CD4-positive, alpha-beta memory T cell (primary cell): Measurements from ENCODE around the gene SQSTM1. TPM values are rescaled to one million over a fixed set of nuclear protein-coding genes. Genes with fewer than 3 reads are reported as not detected.

Experiments
- CTCF ChIA-PET: fragments of 350-600 bp; sonication (Branson Sonifier 250); formaldehyde crosslinking; loops from one replicate; lab custom pipeline; 2021; ENCODE audit warnings: inconsistent platforms; ENCODE audit not compliant: partially characterized antibody; lab: Charles Lee
- POLR2A ChIA-PET: fragments of 350-600 bp; sonication (Branson Sonifier 250); formaldehyde crosslinking; loops from one replicate; lab custom pipeline; 2021; ENCODE audit not compliant: partially characterized antibody; lab: Charles Lee
- DNase-seq, 5 donors: peaks; one replicate each; pipeline versions ENCODE4 v3.0.0 to v3.0.0-alpha.2; 2020 to 2022; ENCODE audit warnings: mixed read lengths in 1 of 5
- H3K27ac ChIP-seq: one replicate; pipeline ENCODE4 v1.7.0; 2013; ENCODE audit warnings: low read depth, low read length
- H3K27me3 ChIP-seq: 2 replicates; pipeline ENCODE4 v1.7.0; 2013; ENCODE audit warnings: mild to moderate bottlenecking, low read length, moderate library complexity; ENCODE audit not compliant: insufficient read depth
- H3K36me3 ChIP-seq: 2 replicates; pipeline ENCODE4 v1.7.0; 2013; ENCODE audit warnings: mild to moderate bottlenecking, low read length, moderate library complexity; ENCODE audit not compliant: insufficient read depth
- H3K4me1 ChIP-seq: 2 replicates; pipeline ENCODE4 v1.7.0; 2013; ENCODE audit warnings: mild to moderate bottlenecking, low read length, moderate library complexity; ENCODE audit not compliant: insufficient read depth
- H3K4me3 ChIP-seq, 2 donors: one replicate each; pipeline ENCODE4 v1.7.0; 2013; ENCODE audit warnings: low read length in 2 of 2, mild to moderate bottlenecking in 1 of 2
- H3K9me3 ChIP-seq, 2 donors: one replicate each; pipeline ENCODE4 v1.7.0; 2013; ENCODE audit warnings: low read length in 2 of 2, control low read depth in 1 of 2; ENCODE audit not compliant: control insufficient read depth in 1 of 2
- H3K27ac Mint-ChIP-seq, 7 donors: one replicate each; pipeline ENCODE4 v1.8.0; 2020 to 2021; ENCODE audit warnings: mixed read lengths in 7 of 7, mild to moderate bottlenecking in 6 of 7, inconsistent platforms in 3 of 7, moderate library complexity in 3 of 7
- H3K27me3 Mint-ChIP-seq, 2 donors: one replicate each; pipeline ENCODE4 v1.8.0; 2020 to 2021; ENCODE audit warnings: mixed read lengths in 2 of 2
- H3K36me3 Mint-ChIP-seq, 2 donors: one replicate each; pipeline ENCODE4 v1.8.0; 2020 to 2021; ENCODE audit warnings: mixed read lengths in 2 of 2, inconsistent platforms in 1 of 2, mild to moderate bottlenecking in 1 of 2
- H3K4me1 Mint-ChIP-seq, 4 donors: one replicate each; pipeline ENCODE4 v1.8.0; 2020 to 2021; ENCODE audit warnings: mixed read lengths in 4 of 4, mild to moderate bottlenecking in 1 of 4
- H3K4me3 Mint-ChIP-seq, 8 donors: one replicate each; pipeline ENCODE4 v1.8.0; 2020 to 2021; ENCODE audit warnings: mixed read lengths in 8 of 8, mild to moderate bottlenecking in 7 of 8, moderate library complexity in 6 of 8, inconsistent platforms in 3 of 8
- H3K9me3 Mint-ChIP-seq, 8 donors: one replicate each; pipeline ENCODE4 v1.8.0; 2020 to 2021; ENCODE audit warnings: mixed read lengths in 8 of 8, mild to moderate bottlenecking in 5 of 8, inconsistent platforms in 3 of 8, moderate library complexity in 1 of 8
- intact Hi-C: fragments of 100-400 bp; cut with micrococcal nuclease; formaldehyde crosslinking; loops from one replicate; pipeline ENCODE4 v1.15.1; 2023
- polyA plus RNA-seq, 2 donors: library from polyadenylated mRNA; unstranded; fragments of 300-500 nt; fragmentation: Illumina TruSeq; gene quantifications; one replicate each; pipeline ENCODE4 v1.2.3, GENCODE V29; 2021
- total RNA-seq, 2 experiments: library from RNA; stranded (reverse); gene quantifications; one replicate each; pipeline ENCODE4 v1.2.3, GENCODE V29; 2021

The SQSTM1 gene
- total and polyA plus RNA-seq, 4 experiments from 2014 or later = 188 to 303 (median 256) TPM

DNA sequence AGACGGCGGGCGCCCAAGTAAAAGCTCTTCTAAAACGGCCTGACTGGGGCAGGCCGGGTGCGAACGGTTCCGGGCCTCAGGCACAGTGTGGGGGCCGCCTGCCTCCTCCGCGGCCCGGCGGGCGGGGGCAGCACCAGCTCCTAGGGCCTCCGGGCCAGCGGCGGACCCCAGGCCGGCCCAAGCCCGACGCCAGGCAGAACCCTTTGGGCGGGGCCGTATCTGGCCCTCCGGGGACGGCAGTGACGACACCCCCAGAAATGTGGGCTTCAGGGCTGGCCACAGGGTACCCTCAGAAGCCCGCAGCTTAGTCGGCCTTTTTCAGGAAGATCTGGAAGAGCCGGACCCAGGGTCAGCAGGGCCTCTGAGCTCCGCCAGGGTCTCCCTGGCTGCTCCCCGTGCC, 23.0 kb upstream of the SQSTM1 start:
- peak overlapping the region in 1 of 7 donors; percentile 75 for H3K27ac Mint-ChIP-seq
- Histone ChIP-seq H3K27me3 (no peaks in the 10 kb centered on the region), H3K9me3 (no peaks in the 10 kb centered on the region), H3K27ac (no peak overlapping the region), H3K4me3 (no peak overlapping the region), H3K4me1 (peaks cover 39% of the 10 kb centered on the region), H3K36me3 (peaks cover 17% of the 10 kb centered on the region)
- no peaks in the 10 kb centered on the region for H3K27me3 Mint-ChIP-seq
- peaks cover 17 to 54% (median 31%) of the 10 kb centered on the region in 4 donors for H3K4me1 Mint-ChIP-seq
- H3K4me3 Mint-ChIP-seq = no peak overlapping the region
- H3K36me3 Mint-ChIP-seq = peaks cover 3 to 24% of the 10 kb centered on the region in 2 donors
- H3K9me3 Mint-ChIP-seq = no peaks in the 10 kb centered on the region
- ChIA-PET CTCF (interaction anchor here (1.0 to 5.9 kb wide), 7 partner anchors 8 to 175 kb away, joined by 3 to 53 read pairs (median 3); partner anchors contain the start of genes HNRNPH1 and MAML1), POLR2A (interaction anchor here (1.4 to 6.5 kb wide), 3 partner anchors 9 to 66 kb away, joined by 5 to 68 read pairs (median 50); partner anchors contain the start of genes MGAT4B and SQSTM1)
- no peak for DNase-seq
- intact Hi-C loops = loop anchor here (2.0 kb wide), 2 partner anchors 65 to 119 kb away; partner anchors contain the start of gene MAML1

DNA sequence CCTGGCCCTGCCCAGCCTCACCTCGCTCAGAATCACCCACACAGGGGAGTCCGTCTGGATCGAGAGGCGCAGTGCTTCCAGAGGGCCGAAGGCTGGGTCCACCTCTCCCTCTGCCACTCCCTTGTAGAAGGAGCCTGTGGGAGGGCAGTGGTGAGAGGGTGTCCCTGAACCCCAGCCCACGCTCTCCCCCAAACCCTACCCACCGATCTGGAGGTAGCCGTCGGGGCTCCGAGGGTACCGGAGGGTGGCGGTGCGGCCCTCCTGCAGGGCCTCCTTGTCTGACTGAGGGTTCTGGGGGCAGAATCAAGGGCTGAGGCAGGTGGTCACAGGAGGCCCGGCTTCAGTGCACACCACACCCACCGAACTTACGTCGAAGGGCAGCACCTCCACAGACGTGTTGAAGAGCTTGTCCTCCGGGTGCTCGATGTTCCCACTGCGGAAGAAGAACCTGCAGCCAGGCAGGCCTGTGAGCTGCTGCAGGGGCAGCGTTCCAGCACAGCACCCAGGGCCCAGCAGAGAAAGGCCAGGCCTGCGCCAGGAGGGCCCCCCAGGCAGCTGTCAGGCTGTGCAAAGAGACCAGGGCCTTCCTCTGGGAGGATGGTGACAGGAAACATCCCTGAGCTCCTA, 22.4 kb upstream of the SQSTM1 start:
- DNase-seq = no peak
- intact Hi-C loops = no loop called here
- Mint-ChIP-seq H3K27ac (no peak overlapping the region), H3K9me3 (no peaks in the 10 kb centered on the region), H3K4me3 (no peak overlapping the region), H3K4me1 (peaks cover 15 to 53% (median 30%) of the 10 kb centered on the region in 4 donors), H3K36me3 (peaks cover 3 to 24% of the 10 kb centered on the region in 2 donors), H3K27me3 (no peaks in the 10 kb centered on the region)
- H3K36me3 ChIP-seq = peaks cover 17% of the 10 kb centered on the region
- H3K4me1 ChIP-seq = peaks cover 41% of the 10 kb centered on the region
- H3K9me3 ChIP-seq = no peaks in the 10 kb centered on the region
- POLR2A ChIA-PET = interaction anchor here (1.4 kb wide), 1 partner anchor 66 kb away, joined by 5 read pairs; no protein-coding TSS in a partner anchor
- no peaks in the 10 kb centered on the region for H3K27me3 ChIP-seq
- H3K4me3 ChIP-seq = no peak overlapping the region
- H3K27ac ChIP-seq = no peak overlapping the region
- CTCF ChIA-PET = interaction anchor here (1.6 to 5.9 kb wide), 2 partner anchors 35 to 66 kb away, joined by 4 to 53 read pairs; partner anchors contain the start of gene MAML1

DNA sequence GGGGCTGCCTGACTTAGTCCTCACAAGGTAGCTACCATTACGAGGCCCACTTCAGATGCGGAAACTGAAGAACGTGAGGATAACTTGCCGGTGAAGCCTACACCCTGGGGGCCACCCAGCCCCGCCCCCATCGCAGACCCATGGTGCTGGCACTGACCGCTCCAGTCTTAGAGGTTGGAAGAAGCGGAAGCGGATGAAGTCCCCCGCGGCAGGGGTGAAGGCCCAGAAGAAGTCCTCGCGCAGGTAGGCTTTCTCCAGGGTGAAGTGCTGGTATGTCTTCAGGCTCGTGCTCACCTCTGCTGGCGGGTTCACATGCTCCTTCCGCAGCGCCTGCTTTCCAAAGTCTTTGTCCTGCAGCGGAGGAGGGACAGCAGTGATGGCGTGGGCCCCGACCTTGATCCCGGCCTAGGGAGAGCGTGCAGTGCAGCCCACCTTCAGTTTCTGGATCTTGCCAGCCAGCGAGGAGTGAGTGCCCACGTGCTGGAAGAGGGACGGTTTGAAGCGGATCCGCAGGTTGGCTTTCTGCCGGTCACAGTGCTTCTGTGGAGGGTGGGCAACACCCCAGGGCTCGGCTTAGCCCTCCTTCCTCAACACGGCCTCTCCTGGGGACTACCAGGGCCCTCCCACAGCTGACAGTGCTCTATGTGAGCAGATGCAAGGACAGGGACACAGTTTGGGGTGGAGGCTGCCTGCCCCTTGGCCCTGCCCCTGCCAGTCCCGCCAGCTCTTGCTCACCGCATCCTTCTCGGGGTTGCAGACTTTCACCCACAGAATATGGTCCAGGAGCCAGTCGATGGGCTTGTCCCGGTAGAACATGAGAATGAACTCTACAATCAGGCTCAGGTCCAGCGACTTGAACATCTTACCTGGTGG, 21.7 kb upstream of the SQSTM1 start:
- Histone ChIP-seq H3K9me3 (no peaks in the 10 kb centered on the region), H3K4me3 (no peak overlapping the region), H3K27me3 (no peaks in the 10 kb centered on the region), H3K27ac (no peak overlapping the region), H3K4me1 (peaks cover 40% of the 10 kb centered on the region), H3K36me3 (peaks cover 17% of the 10 kb centered on the region)
- Mint-ChIP-seq H3K9me3 (no peaks in the 10 kb centered on the region), H3K36me3 (peaks cover 3 to 28% of the 10 kb centered on the region in 2 donors), H3K27me3 (no peaks in the 10 kb centered on the region), H3K27ac (peak overlapping the region in 2 of 7 donors; percentile 54 to 65), H3K4me3 (peak overlapping the region in 1 of 8 donors; percentile 29), H3K4me1 (peaks cover 12 to 53% (median 27%) of the 10 kb centered on the region in 4 donors)
- DNase-seq = no peak
- intact Hi-C loops = no loop called here
- ChIA-PET CTCF (interaction anchor here (5.9 kb wide), 1 partner anchor 36 kb away, joined by 53 read pairs; no protein-coding TSS in a partner anchor), POLR2A (no interaction called here)

DNA sequence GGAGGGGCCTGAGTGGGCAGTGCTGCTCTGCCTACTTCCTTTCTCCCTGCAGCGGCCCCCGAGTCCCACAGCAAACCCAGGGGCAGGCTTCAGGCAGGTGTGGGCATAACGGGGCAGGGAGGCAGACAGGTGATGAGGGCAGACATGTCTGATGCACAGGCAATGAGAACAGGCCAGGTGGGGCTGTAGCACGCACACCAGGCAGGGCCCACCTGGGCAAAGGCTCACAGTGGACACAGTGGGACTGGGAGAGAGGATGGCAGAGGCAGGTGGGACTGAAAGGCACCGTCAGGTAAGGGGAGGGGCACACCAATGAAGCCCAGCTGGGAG, 21.1 kb upstream of the SQSTM1 start:
- Histone ChIP-seq H3K4me3 (no peak overlapping the region), H3K27ac (no peak overlapping the region), H3K27me3 (no peaks in the 10 kb centered on the region), H3K9me3 (no peaks in the 10 kb centered on the region), H3K36me3 (peaks cover 17% of the 10 kb centered on the region), H3K4me1 (peaks cover 40% of the 10 kb centered on the region)
- ChIA-PET CTCF (interaction anchor here (4.9 kb wide), 1 partner anchor 108 kb away, joined by 57 read pairs; the partner anchor contains the start of gene TBC1D9B), POLR2A (no interaction called here)
- DNase-seq = no peak
- peaks cover 3 to 28% of the 10 kb centered on the region in 2 donors for H3K36me3 Mint-ChIP-seq
- H3K9me3 Mint-ChIP-seq = no peaks in the 10 kb centered on the region
- H3K4me1 Mint-ChIP-seq = peaks cover 11 to 53% (median 29%) of the 10 kb centered on the region in 4 donors
- intact Hi-C loops = no loop called here
- no peaks in the 10 kb centered on the region for H3K27me3 Mint-ChIP-seq
- peak overlapping the region in 1 of 8 donors; percentile 29 for H3K4me3 Mint-ChIP-seq
- peak overlapping the region in 3 of 7 donors; percentile 54 to 65 (median 55) for H3K27ac Mint-ChIP-seq

DNA sequence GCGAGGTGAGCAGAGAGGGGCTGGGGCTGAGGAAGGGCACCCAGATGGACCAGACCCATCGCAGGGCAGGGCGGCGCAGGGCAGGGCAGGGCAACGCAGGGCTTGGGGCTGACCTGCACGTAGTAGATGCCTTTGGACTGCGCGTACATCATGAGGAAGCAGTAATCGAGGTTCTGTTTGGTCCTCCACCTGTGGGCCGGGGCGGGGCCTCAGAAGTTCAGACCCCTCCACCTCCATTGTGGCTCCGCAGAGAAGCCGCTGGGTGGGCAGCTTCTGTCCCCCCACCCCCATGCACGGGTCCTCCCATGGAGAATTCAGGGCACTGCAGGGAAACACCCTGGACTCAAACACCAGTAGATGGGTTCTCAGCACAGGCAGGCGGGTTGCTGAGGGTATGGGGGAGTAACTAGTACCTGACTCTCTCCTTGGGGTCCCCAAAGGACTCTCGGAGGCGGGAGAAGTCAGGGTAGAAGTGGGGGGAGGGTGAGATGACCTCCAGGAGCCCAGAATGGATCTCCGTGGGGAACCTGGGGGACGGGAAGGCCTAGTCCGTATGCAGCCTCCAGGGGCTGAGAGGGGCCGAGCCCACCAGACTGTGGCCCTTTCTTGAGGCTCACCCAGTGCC, 20.5 kb upstream of the SQSTM1 start:
- Mint-ChIP-seq H3K9me3 (no peaks in the 10 kb centered on the region), H3K4me1 (peaks cover 16 to 53% (median 32%) of the 10 kb centered on the region in 4 donors), H3K4me3 (no peak overlapping the region), H3K27ac (peak overlapping the region in 1 of 7 donors; percentile 54), H3K27me3 (no peaks in the 10 kb centered on the region), H3K36me3 (peaks cover 3 to 28% of the 10 kb centered on the region in 2 donors)
- Histone ChIP-seq H3K27ac (no peak overlapping the region), H3K36me3 (peaks cover 17% of the 10 kb centered on the region), H3K4me1 (peaks cover 40% of the 10 kb centered on the region), H3K27me3 (no peaks in the 10 kb centered on the region), H3K4me3 (no peak overlapping the region), H3K9me3 (no peaks in the 10 kb centered on the region)
- intact Hi-C loops = loop anchor here (5.0 to 10.0 kb wide), 3 partner anchors 37 to 272 kb away; partner anchors contain the start of gene RNF130
- CTCF ChIA-PET = interaction anchor here (1.9 to 4.9 kb wide), 5 partner anchors 12 to 289 kb away, joined by 4 to 57 read pairs (median 7); partner anchors contain the start of gene TBC1D9B
- no peak for DNase-seq
- POLR2A ChIA-PET = interaction anchor here (1.2 kb wide), 1 partner anchor 20 kb away, joined by 3 read pairs; no protein-coding TSS in a partner anchor

DNA sequence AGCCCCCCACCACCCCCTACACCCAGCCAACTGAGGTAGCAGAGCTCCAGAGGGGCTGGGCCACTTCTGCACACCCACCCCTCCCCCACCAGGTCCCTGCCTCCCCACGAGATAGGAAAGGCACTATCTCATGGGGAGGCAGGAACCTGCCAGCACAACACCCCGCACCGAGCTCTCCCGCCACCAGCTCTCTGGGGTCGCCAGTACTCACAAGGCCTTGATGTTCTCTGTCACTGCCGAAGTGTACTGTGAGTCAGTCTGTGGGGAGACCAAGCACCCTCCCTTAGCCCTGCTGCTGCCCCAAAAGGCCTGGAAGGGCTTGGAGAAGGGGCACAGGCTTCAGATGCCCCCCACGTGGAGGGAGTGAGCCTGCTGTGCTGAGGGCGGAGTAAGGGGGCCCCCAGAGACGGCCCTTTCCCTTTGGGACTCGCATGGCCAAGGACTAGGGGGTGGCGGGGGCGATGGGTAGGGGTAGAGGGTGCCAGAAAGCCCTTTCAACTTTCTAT, 20.0 kb upstream of the SQSTM1 start:
- Mint-ChIP-seq H3K36me3 (peaks cover 3 to 28% of the 10 kb centered on the region in 2 donors), H3K4me3 (no peak overlapping the region), H3K9me3 (no peaks in the 10 kb centered on the region), H3K4me1 (peaks cover 19 to 56% (median 33%) of the 10 kb centered on the region in 4 donors), H3K27me3 (no peaks in the 10 kb centered on the region), H3K27ac (no peak overlapping the region)
- Histone ChIP-seq H3K36me3 (peaks cover 17% of the 10 kb centered on the region), H3K4me3 (no peak overlapping the region), H3K9me3 (no peaks in the 10 kb centered on the region), H3K27ac (no peak overlapping the region), H3K27me3 (no peaks in the 10 kb centered on the region), H3K4me1 (peaks cover 42% of the 10 kb centered on the region)
- POLR2A ChIA-PET = interaction anchor here (1.2 to 2.0 kb wide), 4 partner anchors 19 to 178 kb away, joined by 3 to 9 read pairs (median 8); partner anchors contain the start of gene HNRNPH1
- DNase-seq = no peak
- intact Hi-C loops = loop anchor here (1.0 to 10.0 kb wide), 4 partner anchors 37 to 272 kb away; partner anchors contain the start of genes RNF130 and TBC1D9B
- CTCF ChIA-PET = interaction anchor here (1.3 to 4.9 kb wide), 8 partner anchors 12 to 291 kb away, joined by 3 to 57 read pairs (median 6); partner anchors contain the start of gene TBC1D9B
